ENCODE measurements around the gene CARD19.
"Not testable (repeated sequence)": the region's sequence is repeated elsewhere in the genome, so short reads cannot be mapped to it uniquely, and the experiment has no call there.

CARD19 gene

GRCh38 chr9:93134740-93135444 is 38.9 kb downstream of the CARD19 start:
- DNase-seq, result no peak

DNA sequence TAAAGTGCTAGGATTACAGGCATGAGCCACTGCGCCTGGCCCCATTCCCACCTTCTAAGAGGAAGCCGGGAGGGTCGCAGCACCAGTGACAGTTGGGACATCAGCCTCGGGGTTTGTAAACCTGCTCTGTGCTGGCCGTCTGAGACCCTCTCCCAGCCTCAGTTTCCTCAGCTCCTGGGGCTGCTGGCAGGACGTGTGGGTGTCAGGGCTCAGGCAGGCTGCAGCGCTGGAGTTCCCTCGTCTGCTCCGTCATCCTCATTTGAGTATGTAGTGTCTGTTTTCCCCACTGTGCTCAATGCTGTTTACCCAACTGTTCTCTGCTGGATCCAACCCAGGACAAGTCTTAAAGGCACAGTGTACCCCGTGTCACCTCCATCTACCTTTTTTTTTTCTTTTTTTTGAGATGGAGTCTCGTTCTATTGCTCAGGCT is 40.0 kb downstream of the CARD19 start:
- DNase-seq, result no peak

DNA sequence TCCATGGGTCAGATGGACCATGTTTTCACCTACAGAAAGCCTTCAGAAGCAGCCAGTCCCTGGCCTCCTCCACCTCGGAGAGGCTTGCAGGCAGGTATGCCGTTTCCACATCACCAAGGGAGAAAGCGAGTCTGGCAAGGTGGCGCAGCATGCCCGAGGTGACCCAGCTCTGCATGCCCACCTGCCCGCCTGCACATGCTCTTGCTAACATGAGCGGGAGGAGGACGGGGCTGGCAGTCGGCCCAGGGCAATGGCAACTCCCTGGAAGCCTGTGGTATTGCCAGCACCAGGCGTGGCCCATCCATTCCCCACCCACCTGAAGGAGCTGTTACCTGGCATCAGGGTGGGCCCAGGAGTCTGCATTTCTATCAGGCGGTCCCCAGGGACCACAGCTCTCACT is 41.3 kb downstream of the CARD19 start:
- DNase-seq, result no peak

GRCh38 chr9:93138171-93138764 is 42.3 kb downstream of the CARD19 start:
- no peak for DNase-seq

- DNase-seq, result no peak
These were observed 43.6 kb downstream of the CARD19 start for GRCh38 chr9:93139365-93140182.

DNA sequence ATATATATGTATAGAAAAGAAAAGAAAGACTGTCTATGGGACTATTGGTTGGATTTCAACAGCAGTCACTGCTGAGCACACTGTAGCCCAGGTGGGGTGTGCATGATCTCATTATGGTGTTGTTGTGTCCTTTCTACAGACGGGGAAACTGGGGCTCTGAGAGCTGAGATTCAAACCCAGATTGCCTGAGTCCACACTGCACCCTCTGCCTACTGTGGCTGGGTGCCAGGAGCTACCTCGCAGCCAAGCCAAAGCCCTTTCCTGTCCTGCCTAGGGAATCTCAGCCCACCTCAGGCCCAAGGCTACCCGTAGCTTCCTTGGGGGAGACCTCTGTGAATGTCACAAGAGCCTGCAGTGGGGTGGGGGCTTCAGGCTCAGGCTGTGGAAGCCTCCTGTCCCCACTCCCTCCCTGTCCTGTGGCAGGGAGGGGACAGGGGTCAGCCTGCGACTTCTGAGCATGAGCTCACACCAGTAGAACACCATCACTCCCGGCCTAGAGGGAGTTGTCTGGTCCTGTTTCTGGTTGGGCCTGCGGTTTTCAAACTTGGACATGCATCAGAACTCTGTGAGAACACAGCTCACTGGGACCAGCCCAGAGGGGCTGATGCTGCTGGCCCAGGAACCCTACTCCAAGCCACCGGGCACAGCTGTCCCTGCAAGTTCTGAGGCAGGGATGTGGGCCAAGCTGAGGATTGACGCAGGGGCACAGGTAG is 45.9 kb downstream of the CARD19 start:
- DNase-seq, result no peak

DNA sequence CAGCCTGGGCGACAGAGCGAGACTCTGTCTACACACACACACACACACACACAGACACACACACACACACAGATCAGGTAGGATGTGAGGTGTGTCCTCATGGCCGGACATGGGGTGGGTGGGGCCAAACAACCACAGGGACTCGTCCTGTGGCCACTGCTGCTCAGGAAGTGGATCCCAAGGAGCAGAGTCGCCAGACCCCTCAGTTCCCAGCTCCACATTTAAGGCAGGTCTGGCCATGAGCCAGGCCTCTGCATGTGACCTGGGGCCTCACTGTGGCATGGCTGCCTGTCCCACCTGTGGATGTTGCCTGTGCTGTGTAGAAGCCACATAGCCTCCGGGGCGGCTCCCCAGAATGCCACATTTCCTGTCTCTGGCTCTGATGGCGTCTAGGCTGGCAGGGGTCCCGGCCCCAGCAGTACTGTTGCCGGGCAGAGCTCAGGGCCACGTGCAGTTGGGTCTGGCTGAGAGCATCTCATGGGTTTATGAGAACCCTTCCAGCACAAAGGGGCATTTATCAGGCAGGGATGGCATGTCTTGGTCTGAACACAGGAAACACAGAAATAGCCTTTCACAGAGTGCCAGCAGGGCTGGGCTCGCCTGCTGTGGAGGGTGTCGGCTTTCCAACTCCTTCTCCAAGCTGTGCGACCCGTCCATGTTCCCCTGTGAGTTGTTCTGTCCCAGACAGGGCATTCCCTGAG is 48.0 kb downstream of the CARD19 start:
- DNase-seq, result no peak

GRCh38 chr9:93146696-93147095 is 50.7 kb downstream of the CARD19 start:
- not testable (repeated sequence) for DNase-seq

GRCh38 chr9:93147632-93148031 is 51.6 kb downstream of the CARD19 start:
- no peak for DNase-seq

- no peak for DNase-seq
These were observed 52.7 kb downstream of the CARD19 start for GRCh38 chr9:93148721-93149120.

DNA sequence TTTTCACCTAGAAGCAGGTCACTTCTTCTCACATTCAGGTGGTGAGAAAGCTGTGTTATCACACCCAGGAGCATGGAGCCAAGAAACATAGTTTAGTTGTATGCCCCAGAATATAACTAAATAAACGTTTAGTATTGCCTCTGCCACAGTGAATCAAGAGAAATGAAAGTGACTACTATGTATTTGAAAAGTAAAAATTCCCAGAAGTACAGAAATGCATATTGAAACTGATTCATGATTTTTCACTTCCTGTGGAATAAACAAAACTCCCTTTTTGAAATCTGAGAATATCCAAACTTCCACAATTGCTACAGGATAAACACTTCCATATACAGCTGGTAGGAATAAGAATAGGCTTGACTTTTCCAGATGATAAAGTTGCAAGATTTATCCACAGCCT is 53.3 kb downstream of the CARD19 start:
- DNase-seq, result no peak

- DNase-seq, result no peak
These were observed 55.2 kb downstream of the CARD19 start for GRCh38 chr9:93151097-93151784.

GRCh38 chr9:93154293-93154903 is 58.4 kb downstream of the CARD19 start:
- no peak for DNase-seq

- DNase-seq, result no peak
These were observed 59.9 kb downstream of the CARD19 start for GRCh38 chr9:93155716-93156474.

- no peak for DNase-seq
These were observed 60.5 kb downstream of the CARD19 start for GRCh38 chr9:93156475-93157008.

DNA sequence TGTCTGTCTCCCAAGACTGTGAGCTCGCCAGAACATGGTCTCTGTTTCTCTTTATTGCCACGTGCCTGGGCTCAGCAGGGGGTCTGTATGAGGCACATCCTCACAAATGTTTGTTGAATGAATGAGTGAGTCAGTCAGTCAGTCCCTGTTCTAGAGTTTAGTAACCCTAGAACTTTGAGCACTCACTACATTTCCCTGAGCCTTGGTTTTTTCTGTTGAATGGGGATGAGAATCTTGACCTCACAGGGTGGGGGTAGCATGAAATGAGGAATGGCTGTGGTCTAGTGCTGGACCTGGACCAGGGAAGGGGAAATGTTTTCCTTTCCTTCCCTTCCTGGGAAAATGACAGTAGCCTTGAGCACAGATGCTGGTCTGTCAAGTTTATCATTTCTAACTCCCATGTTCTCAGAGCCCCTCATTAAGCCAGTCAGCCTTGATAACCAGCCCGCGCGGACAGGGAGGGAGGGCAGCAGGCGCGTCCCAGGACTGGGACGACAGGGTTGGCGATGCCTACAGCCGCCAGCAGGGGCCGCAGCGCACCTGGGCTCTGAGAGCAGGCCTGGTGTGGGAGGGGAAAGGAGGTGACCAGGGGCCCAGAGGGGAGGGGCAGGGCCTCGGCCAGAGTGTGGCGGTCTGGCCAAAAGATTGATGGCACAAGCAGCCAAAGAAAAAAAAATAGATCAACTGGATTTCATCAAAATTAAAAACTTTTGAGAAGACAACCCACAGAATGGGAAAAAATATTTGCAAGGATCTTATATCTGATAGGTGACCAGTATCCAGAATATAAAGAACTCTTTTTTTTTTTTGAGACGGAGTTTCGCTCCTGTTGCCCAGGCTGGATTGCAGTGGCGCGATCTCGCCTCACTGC is 63.8 kb downstream of the CARD19 start:
- DNase-seq, result peak; percentile 3

DNA sequence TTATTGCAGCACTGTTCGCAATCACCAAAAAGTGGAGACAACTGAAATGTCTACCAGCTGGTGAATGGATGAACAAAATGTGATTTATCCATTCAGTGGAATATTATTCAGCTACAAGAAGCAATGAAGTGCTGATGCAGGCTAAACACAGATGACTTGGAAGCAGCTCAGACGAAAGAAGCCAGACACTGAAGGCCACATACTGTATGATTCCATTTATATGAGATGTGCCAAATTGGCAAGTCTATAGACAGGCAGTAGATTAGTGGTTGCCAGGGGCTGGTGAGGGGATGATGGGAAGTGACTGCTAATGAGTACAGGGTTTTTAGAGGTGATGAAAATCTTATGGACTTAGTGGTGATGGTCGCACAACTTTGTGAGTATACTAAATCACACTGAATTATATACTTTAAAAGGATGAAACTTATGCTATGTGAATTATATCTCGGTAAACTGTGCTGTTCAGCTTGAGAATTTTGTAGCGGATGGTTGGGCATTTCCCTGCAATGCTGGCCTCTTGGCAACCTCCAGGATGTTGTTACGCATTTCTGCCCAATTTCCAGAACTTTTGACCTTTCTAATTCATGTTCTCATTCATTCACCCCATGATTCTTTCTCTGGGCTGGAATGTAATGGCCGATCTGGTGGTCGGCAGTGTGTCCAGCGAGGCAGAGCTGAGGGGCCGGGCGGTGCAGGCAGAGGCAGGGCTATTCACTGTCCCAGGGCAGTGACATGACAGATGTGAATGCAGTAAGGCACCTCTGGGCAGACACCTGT is 66.0 kb downstream of the CARD19 start:
- no peak for DNase-seq

All from amniotic stem cell (primary cell).